GM23338 (cell line): Measurements from ENCODE around the gene PABPC1L. TPM values are rescaled to one million over a fixed set of nuclear protein-coding genes. Genes with fewer than 3 reads are reported as not detected.
A peak's percentile ranks its signal among the peaks of the same experiment; 100 is the strongest.

Experiments used
- ATAC-seq: fragments of 200-7000 bp; cut with Tn5 transposase; 3 replicates; pipeline ENCODE4 v1.9.1; 2020
- DNase-seq: peaks from one replicate; pipeline ENCODE4 v3.0.0-alpha.2; 2015; ENCODE audit warnings: low spot score
- H2AFZ ChIP-seq: fragments of 200-600 bp; sonication (generic); 2 replicates; pipeline ENCODE4 v1.8.0; 2016; ENCODE audit warnings: antibody characterized with exemption, mild to moderate bottlenecking, moderate library complexity
- H3F3A ChIP-seq: fragments of 200-600 bp; sonication (generic); replicated peaks from 2 replicates; pipeline ENCODE4 v1.8.0; 2017; ENCODE audit warnings: antibody characterized with exemption, mixed run types, low read depth
- H3K27ac ChIP-seq: fragments of 200-600 bp; sonication (generic); 2 replicates; pipeline ENCODE4 v1.6.1; 2016; ENCODE audit warnings: low read depth
- H3K27me3 ChIP-seq: fragments of 200-600 bp; sonication (generic); 2 replicates; pipeline ENCODE4 v1.8.0; 2016; ENCODE audit warnings: mild to moderate bottlenecking, mixed run types, moderate library complexity; ENCODE audit not compliant: insufficient read depth
- H3K36me3 ChIP-seq: fragments of 200-600 bp; sonication (generic); 2 replicates; pipeline ENCODE4 v1.8.0; 2016; ENCODE audit warnings: mild to moderate bottlenecking; ENCODE audit not compliant: insufficient read depth
- H3K4me1 ChIP-seq: fragments of 200-600 bp; sonication (generic); 2 replicates; pipeline ENCODE4 v1.8.0; 2016; ENCODE audit warnings: mild to moderate bottlenecking, moderate library complexity; ENCODE audit not compliant: insufficient read depth
- H3K4me2 ChIP-seq: fragments of 200-600 bp; sonication (generic); 2 replicates; pipeline ENCODE4 v1.7.1; 2017; ENCODE audit warnings: mixed run types
- H3K4me3 ChIP-seq: fragments of 200-600 bp; sonication (generic); 2 replicates; pipeline ENCODE4 v1.6.1; 2016; ENCODE audit warnings: mixed run types
- H3K79me2 ChIP-seq: fragments of 200-600 bp; sonication (generic); replicated peaks from 2 replicates; pipeline ENCODE4 v1.8.0; 2017; ENCODE audit warnings: mild to moderate bottlenecking; ENCODE audit not compliant: insufficient read depth
- H3K9me2 ChIP-seq: fragments of 200-600 bp; sonication (generic); 2 replicates; pipeline ENCODE4 v1.8.0; 2017; ENCODE audit not compliant: insufficient read depth
- H4K20me1 ChIP-seq: fragments of 200-600 bp; sonication (generic); replicated peaks from 2 replicates; pipeline ENCODE4 v1.8.0; 2017; ENCODE audit warnings: mild to moderate bottlenecking; ENCODE audit not compliant: insufficient read depth
- H3K27ac Mint-ChIP-seq: 2 replicates; pipeline ENCODE4 v1.8.0; 2020; ENCODE audit warnings: inconsistent platforms, mild to moderate bottlenecking, moderate library complexity, mixed read lengths
- H3K27me3 Mint-ChIP-seq: 3 replicates; pipeline ENCODE4 v1.8.0; 2022; ENCODE audit warnings: low read depth, mild to moderate bottlenecking, moderate library complexity, mixed read lengths, inconsistent platforms; ENCODE audit not compliant: insufficient read depth, poor library complexity
- H3K36me3 Mint-ChIP-seq: 3 replicates; pipeline ENCODE4 v1.8.0; 2021; ENCODE audit warnings: low read depth, mild to moderate bottlenecking, inconsistent platforms, moderate library complexity, mixed read lengths
- H3K4me1 Mint-ChIP-seq: 3 replicates; pipeline ENCODE4 v1.8.0; 2020; ENCODE audit warnings: mild to moderate bottlenecking, inconsistent platforms, mixed read lengths
- H3K4me3 Mint-ChIP-seq: 3 replicates; pipeline ENCODE4 v1.8.0; 2021; ENCODE audit warnings: moderate library complexity, mild to moderate bottlenecking, inconsistent platforms, mixed read lengths
- H3K9me3 Mint-ChIP-seq: 3 replicates; pipeline ENCODE4 v1.8.0; 2020; ENCODE audit warnings: moderate library complexity, mild to moderate bottlenecking, inconsistent platforms, mixed read lengths
- EZH2phosphoT487 ChIP-seq: fragments of 200-600 bp; sonication (generic); IDR thresholded peaks from one replicate; pipeline ENCODE4 v1.8.1; 2018; ENCODE audit warnings: antibody characterized with exemption; ENCODE audit not compliant: unreplicated experiment
- JUNB ChIP-seq: IDR thresholded peaks from one replicate; pipeline ENCODE4 v1.6.1; 2016; ENCODE audit warnings: antibody characterized with exemption; ENCODE audit not compliant: unreplicated experiment
- POLR2AphosphoS5 ChIP-seq: IDR thresholded peaks from 2 replicates; pipeline ENCODE4 v1.6.1; 2016; ENCODE audit warnings: antibody characterized with exemption, low read depth
- STAT1 ChIP-seq: IDR thresholded peaks from one replicate; pipeline ENCODE4 v1.6.1; 2016; ENCODE audit warnings: antibody characterized with exemption; ENCODE audit not compliant: unreplicated experiment
- ZNF114 ChIP-seq: fragments of 250-450 bp; sonication (Bioruptor Pico); IDR thresholded peaks from 2 replicates; pipeline ENCODE4 v1.5.0; 2020; ENCODE audit warnings: mild to moderate bottlenecking, moderate library complexity
- ZNF331 ChIP-seq: fragments of 250-450 bp; sonication (Bioruptor Pico); IDR thresholded peaks from 2 replicates; pipeline ENCODE4 v1.5.0; 2020; ENCODE audit warnings: low read depth, mild to moderate bottlenecking, moderate library complexity
- long read RNA-seq: library from polyadenylated mRNA; unstranded; transcript quantifications from one replicate; pipeline ENCODE4 v2.0.0, GENCODE V29; 2020; ENCODE audit not compliant: unreplicated experiment
- polyA plus RNA-seq: library from polyadenylated mRNA; unstranded; fragments of >200 nt; fragmentation: Nextera tagmentation; extraction: Ambion mirVana; gene quantifications from 2 replicates; pipeline ENCODE4 v1.2.1, GENCODE V29; 2016
- total RNA-seq: library from RNA; depleted of rRNA; stranded (reverse); fragments of >200 nt; shearing (Covaris generic); gene quantifications from 2 replicates; pipeline ENCODE4 v1.2.3, GENCODE V29; 2014; rRNA removed
- TF ChIP-seq, protein P1 (sequence below): IDR thresholded peaks from 2 replicates; pipeline ENCODE4 v1.6.1; 2016; ENCODE audit warnings: antibody characterized with exemption
- TF ChIP-seq, protein P2 (sequence below): IDR thresholded peaks from one replicate; pipeline ENCODE4 v1.6.1; 2018; ENCODE audit warnings: antibody characterized with exemption; ENCODE audit not compliant: unreplicated experiment

PABPC1L gene
- total RNA-seq: 44.8 and 49.1 TPM in 2 replicates
- 36.0 and 44.4 TPM in 2 replicates for polyA plus RNA-seq
- long read RNA-seq, partial matches to known transcripts: 2 of 9 reads
- long read RNA-seq, other reads (novel, unspliced or antisense): 4 of 9 reads

DNA sequence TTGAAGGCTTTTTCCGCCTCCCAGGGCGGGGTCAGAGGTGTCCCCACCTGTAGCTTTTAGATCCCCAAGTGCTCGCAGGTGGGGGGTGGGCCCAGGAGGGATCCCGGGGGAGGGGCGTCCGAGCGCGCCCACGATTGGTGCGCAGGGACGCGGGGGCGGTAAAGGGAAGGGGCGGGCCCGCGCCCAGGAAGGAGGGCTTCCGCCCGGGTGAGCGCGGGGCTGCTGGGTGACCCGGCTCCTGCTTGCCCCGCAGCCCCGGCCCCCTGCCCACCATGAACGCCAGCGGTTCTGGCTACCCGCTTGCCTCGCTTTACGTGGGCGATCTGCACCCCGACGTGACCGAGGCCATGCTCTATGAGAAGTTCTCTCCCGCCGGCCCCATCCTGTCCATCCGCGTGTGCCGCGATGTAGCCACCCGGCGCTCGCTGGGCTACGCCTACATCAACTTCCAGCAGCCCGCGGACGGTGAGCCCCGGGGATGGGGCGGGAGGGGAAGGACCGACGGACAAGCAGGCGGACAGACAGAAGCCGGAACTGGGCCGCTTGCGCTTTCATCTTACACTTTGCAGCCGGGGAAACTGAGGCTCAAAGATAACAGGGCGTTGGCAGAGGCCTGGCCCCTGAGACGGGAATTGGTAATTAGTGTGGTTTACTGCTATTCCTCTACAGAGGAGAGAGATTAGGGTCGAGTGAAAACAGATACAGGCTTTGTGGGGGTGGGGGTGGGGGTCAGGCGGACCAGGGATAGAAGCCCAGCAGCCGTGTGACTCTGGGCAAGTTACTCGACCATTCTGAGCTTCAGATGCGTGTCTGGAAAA is at the start of gene PABPC1L:
Gene PABPC1L, plus strand, starts transcription at position 189 of the 818 bp plus-strand sequence. Its CDS starts 84 bp downstream, at position 273.
- peak; percentile 89 for ATAC-seq
- TF ChIP-seq EZH2phosphoT487: no peak
- peak; percentile 84 for TF ChIP-seq POLR2AphosphoS5
- TF ChIP-seq, protein P1, sequence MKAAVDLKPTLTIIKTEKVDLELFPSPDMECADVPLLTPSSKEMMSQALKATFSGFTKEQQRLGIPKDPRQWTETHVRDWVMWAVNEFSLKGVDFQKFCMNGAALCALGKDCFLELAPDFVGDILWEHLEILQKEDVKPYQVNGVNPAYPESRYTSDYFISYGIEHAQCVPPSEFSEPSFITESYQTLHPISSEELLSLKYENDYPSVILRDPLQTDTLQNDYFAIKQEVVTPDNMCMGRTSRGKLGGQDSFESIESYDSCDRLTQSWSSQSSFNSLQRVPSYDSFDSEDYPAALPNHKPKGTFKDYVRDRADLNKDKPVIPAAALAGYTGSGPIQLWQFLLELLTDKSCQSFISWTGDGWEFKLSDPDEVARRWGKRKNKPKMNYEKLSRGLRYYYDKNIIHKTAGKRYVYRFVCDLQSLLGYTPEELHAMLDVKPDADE: peak; percentile 25; the same call in 1 of the 2 replicates
- peaks cover 31% of the 10 kb centered on the region for H3K4me1 Mint-ChIP-seq
- Histone ChIP-seq H4K20me1 (peaks cover 27% of the 10 kb centered on the region), H3K36me3 (peaks cover 35% of the 10 kb centered on the region), H3K27ac (peak within 1 kb of the TSS; percentile 86), H3K4me2 (peak within 1 kb of the TSS; percentile 89), H3K4me3 (peak within 1 kb of the TSS; percentile 92), H3K9me2 (no peaks in the 10 kb centered on the region), H2AFZ (peak within 1 kb of the TSS; percentile 63; the same call in 1 of the 2 replicates), H3K4me1 (peaks cover 12% of the 10 kb centered on the region), H3K79me2 (peaks cover 6% of the 10 kb centered on the region; the same call in 1 of the 2 replicates), H3F3A (peaks cover 15% of the 10 kb centered on the region), H3K27me3 (no peaks in the 10 kb centered on the region)
- H3K27me3 Mint-ChIP-seq: peaks cover 3% of the 10 kb centered on the region
- peak within 1 kb of the TSS; percentile 72 for H3K27ac Mint-ChIP-seq
- peaks cover 69% of the 10 kb centered on the region for H3K36me3 Mint-ChIP-seq
- DNase-seq: peak; percentile 96
- H3K4me3 Mint-ChIP-seq: peak within 1 kb of the TSS; percentile 87
- H3K9me3 Mint-ChIP-seq: no peaks in the 10 kb centered on the region

DNA sequence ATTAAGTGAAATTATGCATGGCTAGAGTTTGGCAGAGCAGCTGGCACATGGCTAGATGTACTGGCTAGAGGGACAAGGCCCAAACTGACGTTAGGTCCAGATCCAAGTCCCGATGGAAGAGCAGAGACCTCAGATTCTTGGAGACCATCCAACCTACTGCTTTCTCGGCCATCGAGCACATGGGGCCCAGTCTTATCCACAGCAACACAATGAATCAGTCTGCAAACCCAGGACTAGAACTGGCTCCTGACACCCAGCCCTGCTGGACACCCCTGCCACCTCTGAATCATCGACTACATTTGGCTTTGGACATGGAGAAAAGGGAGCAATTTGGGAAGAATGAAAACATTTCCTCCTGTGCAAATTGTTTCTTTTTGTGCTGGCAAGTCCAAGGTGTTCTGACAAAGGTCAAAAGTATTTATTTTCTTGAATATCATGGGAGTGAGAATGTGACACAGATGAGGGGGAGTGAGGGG is 48.3 kb upstream of the PABPC1L start:
- Histone ChIP-seq H3K27ac (no peak overlapping the region), H3K4me1 (no peaks in the 10 kb centered on the region), H3K36me3 (no peaks in the 10 kb centered on the region), H3K79me2 (no peaks in the 10 kb centered on the region), H3F3A (no peaks in the 10 kb centered on the region), H3K27me3 (no peaks in the 10 kb centered on the region), H3K9me2 (no peaks in the 10 kb centered on the region), H3K4me3 (no peak overlapping the region), H3K4me2 (no peak overlapping the region), H2AFZ (no peak overlapping the region), H4K20me1 (no peaks in the 10 kb centered on the region)
- peaks cover 5% of the 10 kb centered on the region; the same call in 2 of the 3 replicates for H3K4me1 Mint-ChIP-seq
- no peak overlapping the region for H3K4me3 Mint-ChIP-seq
- no peak overlapping the region for H3K27ac Mint-ChIP-seq
- no peak for ATAC-seq
- H3K9me3 Mint-ChIP-seq: no peaks in the 10 kb centered on the region
- no peaks in the 10 kb centered on the region for H3K36me3 Mint-ChIP-seq
- H3K27me3 Mint-ChIP-seq: no peaks in the 10 kb centered on the region
- no peak for DNase-seq
- TF ChIP-seq ZNF114 (CRISPR knock-in tag): no peak
- TF ChIP-seq ZNF331 (CRISPR knock-in tag): no peak
- TF ChIP-seq STAT1: no peak
- TF ChIP-seq EZH2phosphoT487: no peak
- TF ChIP-seq POLR2AphosphoS5: no peak
- TF ChIP-seq, protein P1: no peak
- no peak for TF ChIP-seq JUNB
- TF ChIP-seq, protein P2, sequence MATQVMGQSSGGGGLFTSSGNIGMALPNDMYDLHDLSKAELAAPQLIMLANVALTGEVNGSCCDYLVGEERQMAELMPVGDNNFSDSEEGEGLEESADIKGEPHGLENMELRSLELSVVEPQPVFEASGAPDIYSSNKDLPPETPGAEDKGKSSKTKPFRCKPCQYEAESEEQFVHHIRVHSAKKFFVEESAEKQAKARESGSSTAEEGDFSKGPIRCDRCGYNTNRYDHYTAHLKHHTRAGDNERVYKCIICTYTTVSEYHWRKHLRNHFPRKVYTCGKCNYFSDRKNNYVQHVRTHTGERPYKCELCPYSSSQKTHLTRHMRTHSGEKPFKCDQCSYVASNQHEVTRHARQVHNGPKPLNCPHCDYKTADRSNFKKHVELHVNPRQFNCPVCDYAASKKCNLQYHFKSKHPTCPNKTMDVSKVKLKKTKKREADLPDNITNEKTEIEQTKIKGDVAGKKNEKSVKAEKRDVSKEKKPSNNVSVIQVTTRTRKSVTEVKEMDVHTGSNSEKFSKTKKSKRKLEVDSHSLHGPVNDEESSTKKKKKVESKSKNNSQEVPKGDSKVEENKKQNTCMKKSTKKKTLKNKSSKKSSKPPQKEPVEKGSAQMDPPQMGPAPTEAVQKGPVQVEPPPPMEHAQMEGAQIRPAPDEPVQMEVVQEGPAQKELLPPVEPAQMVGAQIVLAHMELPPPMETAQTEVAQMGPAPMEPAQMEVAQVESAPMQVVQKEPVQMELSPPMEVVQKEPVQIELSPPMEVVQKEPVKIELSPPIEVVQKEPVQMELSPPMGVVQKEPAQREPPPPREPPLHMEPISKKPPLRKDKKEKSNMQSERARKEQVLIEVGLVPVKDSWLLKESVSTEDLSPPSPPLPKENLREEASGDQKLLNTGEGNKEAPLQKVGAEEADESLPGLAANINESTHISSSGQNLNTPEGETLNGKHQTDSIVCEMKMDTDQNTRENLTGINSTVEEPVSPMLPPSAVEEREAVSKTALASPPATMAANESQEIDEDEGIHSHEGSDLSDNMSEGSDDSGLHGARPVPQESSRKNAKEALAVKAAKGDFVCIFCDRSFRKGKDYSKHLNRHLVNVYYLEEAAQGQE: no peak
